LoVo (cell line): ENCODE results near the gene TNFRSF1B.

ENCODE experiments used
- DNase-seq: peaks from one replicate; pipeline ENCODE4 v3.0.0-alpha.2; 2016; ENCODE audit warnings: low spot score

Gene TNFRSF1B

DNA sequence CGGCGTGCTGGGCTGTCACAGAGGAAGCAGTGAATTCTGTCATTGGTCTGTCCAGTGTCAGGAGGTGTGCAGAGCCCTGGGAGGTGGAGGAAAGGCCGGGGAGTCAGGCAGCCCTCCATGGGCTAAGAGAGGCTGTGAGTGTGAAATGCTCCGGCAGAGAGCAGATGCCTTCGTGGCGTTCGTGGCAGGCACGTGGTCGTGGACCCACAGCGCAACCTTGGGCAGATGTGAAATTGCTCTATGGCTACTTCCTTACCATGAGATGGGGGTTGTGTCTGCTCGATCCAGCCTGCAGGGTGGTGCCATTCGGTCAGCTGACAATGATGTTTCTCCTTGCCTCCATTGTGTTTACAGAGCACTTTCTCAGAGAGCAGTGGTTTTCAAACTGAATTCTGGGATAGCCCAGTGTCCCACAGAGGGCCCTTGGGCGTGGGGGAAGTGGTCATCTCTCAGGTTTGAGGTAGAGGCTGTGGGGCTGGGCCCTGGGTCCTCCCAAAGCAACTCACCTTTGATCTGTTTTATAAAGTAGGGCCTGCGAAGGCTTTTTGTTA is 27.9 kb downstream of the TNFRSF1B start:
- no peak for DNase-seq

DNA sequence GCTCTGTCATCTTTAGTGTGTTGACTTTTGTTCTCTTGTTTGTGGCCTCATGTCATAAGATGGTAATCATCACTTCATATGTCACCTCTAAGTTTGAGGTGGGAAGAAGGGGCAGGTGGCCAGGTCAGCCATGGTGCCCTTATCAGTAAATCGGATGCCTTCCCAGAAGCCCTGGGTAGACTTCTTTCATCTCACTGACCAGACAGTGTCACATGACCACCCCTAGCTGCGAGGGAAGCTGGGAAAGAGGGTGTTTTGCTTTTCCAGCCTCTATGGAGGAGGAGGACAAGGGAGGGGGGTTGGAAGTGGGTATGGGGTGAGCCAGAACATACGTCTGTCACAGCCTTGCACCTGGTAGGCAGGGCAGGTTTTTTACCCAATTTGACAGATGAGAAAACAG is 28.6 kb downstream of the TNFRSF1B start:
- DNase-seq, result no peak

DNA sequence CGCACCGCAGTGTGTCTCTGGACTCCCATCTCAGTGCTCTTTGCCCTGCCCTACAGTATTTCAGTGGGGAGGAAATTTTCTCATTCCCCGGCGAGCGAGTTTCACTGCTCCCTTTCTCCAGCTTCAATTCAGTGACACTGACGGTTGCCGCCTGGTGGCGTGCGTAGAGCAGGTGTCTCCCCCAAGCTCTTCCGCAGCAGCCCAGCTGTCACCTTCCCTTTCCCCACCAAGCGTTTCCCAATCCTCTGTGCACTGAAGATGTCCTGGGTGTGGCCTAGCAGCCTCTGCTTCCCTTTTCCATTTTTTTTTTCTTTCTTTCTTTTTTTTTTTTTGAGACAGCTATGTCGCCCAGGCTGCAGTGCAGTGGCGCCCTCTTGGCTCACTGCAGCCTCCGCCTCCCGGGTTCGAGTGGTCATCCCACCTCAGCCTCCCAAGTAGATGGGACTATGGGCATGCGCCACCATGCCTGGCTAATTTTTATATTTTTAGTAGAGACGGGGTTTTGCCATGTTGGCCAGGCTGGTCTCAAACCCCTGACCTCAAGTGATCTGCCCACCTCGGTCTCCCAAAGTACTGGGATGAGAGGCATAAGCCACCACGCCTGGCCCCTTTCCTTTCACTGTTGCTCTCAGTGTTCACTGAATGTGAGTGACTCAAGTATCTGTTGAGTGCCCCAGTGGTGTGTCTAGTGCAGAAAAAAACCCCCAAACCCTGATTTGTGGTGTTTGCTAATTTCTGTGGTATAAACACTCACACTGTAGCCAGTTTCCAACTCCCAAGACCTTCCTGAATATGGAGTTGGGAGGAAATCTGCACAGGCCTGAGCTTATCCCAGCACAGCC is 30.1 kb downstream of the TNFRSF1B start:
- DNase-seq, result no peak

DNA sequence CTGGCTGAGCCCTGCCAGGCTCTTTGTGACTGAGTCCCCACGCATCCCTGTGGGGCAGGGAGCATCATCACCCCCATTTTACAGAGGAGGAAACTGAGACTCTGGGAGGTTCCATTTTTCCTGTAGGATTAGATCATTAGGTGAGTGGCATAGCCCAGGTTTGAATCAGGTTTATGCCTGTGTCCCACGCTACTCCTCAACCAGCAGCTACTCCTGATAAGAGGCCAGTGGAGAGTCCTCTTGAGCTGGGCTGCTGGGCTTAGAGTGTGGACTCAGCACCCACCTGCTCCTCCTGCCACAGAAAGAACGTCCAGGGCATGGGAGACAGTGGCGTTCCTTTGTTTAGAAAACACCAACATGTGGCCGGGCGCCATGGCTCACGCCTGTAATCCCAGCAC is 30.7 kb downstream of the TNFRSF1B start:
- DNase-seq, result no peak

DNA sequence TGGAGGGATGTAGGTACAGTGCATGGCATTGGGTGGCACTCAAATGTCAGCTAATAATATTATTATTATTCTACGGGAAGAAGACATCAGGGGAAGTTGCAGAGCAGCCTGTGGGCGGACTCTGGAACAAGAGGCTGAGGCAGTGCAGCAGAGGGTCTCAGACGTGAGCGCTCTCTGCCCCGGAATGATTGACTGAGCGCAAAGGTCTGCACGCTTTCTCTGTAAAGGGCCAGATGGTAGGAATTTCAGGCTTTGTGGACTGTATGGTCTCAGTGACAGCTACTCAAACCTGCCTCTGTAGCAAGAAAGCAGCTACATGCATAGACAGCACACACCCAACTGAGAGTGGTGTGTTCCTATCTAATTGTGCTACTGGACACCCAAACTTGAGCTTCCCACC is 33.4 kb downstream of the TNFRSF1B start:
- DNase-seq, result no peak

DNA sequence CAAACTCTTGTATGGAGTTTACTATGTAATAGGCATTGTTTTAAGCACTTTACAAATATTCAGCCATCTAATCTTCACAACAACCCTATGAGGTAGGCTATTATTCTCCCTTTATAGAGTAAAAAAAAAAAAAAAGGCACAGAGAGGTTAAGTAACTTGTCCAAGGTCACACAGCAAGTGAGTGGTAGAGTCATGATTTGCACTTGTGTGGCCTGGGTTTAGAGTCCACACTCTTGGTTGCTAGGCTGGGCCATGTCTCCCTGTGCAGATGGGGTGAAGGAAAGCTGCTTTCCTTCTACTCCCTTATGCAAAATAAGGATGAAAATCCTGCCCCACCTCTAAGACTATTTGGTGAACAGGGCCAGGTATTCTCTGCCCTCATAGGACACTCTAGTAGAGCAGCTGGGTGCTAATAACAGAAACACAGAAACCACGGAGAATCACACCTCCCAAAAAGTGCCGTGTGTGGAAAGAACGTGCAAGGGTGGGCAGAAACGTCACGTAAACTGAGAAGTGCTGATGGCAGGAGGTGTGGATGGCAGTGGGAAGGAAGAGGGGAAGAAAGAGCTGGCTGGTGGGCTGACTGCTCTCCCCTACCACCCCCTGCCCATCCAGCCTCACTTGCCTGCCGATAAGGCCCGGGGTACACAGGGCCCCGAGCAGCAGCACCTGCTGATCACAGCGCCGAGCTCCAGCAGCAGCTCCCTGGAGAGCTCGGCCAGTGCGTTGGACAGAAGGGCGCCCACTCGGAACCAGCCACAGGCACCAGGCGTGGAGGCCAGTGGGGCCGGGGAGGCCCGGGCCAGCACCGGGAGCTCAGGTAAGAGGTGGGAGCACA is 34.8 kb downstream of the TNFRSF1B start:
- no peak for DNase-seq

DNA sequence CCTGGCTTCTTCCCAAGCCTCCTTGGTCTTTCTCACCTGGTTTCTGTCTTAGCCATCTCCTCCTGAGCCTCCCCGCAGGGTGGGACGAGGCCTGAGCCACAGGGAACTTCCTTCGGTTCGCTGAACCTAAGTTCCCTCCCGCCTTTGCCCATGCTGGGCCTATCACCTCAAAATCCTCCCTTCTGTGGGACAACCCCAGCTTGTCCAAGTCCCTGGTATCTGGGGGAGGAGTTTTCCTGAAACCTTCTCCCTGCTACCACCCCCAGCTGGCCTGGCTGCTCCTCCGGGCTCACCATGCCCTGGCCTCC is 35.4 kb downstream of the TNFRSF1B start:
- DNase-seq, result no peak

DNA sequence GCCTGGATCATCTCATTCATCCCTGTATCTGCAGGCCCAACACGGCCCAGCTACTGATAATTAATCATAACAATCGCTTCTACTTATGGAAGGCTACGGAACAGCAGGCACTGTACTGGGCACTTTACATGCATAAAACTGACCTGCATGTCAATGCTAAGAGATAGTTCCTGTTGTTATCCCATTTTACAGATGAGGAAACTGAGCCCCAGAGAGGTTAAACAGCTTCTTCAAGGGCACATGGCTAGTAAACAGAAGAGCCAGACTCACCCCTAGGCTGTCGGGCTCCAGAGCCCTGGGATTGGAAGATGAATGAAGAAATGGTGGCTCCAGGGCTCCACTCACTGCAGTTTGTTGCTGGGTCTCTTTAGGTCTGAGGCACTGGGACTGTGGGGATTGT is 35.8 kb downstream of the TNFRSF1B start:
- no peak for DNase-seq

DNA sequence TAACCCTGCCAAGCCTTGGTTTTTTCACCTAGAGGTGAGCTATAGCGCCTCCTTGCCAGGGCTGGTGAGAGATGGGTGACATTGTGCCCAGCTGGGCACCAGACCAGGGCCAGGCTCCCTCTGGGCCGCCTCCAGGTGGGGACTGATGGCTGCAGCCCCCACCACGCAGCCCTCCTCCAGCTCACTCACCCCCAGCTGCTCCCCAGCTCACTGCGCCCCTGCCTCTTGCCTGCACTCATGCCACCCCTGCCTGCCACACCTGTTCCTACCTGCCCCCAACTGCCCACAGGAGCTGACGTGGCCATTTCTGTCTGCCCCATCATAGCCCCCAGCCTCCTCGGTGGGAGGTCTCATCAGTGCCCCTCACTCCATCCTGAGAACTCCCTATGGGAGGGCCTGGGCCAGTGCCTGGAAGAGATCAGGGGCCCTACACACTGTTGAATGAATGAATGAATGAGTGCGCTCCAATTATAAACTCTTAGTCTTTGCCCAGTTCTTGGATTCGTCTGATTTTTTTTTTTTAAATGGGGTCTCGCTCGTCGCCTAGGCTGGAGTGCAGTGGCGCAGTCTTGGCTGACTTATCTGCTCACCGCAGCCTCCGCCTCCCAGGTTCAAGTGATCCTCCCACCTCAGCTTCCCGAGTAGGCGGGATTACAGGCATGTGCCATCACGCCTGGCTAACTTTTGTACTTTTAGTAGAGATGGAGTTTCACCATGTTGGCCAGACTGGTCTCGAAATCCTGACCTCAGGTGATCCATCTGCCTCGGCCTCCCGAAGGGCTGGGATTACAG is 36.6 kb downstream of the TNFRSF1B start:
- no peak for DNase-seq

DNA sequence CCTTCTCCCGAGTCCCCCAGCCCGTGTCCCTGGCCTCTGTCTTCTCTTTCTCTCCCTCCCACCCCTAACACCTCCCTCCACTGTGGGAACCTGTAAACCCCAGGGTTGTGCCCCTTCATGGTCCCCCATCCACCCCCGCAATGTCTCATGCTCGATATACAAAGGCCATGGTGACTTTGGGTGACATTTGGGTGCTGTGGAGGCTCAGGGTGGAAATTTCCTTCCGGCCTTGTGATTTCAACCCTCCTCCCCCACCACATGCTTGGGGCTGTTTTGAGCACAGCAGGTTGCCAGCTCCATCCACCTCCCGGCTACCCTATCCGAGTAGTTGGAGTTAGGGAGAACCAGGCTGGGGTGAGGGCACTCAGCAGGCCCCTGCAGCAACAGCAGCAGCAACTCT is 37.3 kb downstream of the TNFRSF1B start:
- no peak for DNase-seq

DNA sequence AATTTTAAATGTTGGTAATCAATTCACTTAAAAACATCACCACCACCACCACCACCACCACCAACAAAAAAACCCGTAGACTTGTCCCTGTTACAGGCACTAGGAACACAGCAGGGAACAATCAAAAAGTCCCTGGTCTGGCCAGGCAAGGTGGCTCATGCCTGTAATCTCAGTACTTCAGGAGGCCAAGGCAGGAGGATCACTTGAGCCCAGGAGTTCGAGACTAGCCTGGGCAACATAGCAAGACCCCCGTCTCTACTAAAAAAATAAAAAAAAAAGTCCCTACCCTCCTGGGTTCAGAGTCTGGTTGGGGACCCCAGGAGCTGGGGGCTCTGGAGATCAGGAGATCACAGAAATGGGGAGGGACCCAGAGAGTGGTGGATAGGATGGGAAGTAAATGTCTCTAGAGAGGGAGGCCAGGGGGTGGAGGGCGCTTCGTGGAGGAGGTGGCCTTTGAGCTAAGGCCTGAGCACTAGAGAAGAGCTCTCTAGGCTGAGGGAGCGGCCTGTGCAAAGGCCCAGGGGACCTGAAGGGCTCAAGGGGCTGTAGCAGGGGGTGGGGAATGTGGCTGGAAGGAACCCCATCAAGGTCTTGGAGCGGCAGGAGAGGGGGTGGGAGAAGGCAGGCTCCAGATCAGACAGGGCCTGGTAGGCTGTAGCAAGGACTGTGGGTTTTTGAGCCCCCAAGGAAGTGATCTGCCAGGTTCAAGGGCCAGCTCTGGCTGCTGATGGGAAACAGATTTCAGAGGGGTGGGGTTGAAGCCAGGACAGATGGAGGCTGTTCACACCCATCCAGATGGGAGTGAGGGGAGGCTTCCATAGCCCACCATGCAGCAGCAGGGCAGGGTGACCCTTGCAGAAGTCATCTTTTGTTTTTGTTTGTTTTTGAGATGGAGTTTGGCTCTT is 38.2 kb downstream of the TNFRSF1B start:
- DNase-seq, result no peak

DNA sequence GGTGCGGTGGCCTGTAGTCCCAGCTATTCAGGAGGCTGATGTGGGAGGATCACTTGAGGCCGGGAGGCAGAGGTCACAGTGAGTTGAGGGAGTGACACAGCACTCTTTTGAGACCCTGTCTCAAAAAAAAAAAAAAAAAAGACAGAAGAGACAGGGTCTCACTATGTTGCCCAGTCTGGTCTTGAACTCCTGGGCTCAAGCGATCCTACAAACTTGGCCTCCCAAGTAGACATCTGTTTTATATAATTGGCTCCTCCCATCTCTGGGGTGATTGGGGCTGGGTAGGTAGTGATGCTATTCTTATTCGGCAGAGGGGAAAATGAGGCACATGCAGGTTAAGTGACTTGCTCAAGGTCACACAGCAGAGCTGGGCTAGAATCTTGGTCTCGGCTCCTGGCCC is 39.4 kb downstream of the TNFRSF1B start:
- no peak for DNase-seq

DNA sequence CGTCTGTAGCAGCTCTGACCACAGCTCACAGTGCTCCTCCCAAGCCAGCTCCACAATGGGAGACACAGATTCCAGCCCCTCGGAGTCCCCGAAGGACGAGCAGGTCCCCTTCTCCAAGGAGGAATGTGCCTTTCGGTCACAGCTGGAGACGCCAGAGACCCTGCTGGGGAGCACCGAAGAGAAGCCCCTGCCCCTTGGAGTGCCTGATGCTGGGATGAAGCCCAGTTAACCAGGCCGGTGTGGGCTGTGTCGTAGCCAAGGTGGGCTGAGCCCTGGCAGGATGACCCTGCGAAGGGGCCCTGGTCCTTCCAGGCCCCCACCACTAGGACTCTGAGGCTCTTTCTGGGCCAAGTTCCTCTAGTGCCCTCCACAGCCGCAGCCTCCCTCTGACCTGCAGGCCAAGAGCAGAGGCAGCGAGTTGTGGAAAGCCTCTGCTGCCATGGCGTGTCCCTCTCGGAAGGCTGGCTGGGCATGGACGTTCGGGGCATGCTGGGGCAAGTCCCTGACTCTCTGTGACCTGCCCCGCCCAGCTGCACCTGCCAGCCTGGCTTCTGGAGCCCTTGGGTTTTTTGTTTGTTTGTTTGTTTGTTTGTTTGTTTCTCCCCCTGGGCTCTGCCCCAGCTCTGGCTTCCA is 40.1 kb downstream of the TNFRSF1B start:
- no peak for DNase-seq

DNA sequence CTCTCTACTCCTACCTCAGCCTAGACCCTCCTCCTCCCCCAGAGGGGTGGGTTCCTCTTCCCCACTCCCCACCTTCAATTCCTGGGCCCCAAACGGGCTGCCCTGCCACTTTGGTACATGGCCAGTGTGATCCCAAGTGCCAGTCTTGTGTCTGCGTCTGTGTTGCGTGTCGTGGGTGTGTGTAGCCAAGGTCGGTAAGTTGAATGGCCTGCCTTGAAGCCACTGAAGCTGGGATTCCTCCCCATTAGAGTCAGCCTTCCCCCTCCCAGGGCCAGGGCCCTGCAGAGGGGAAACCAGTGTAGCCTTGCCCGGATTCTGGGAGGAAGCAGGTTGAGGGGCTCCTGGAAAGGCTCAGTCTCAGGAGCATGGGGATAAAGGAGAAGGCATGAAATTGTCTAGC is 41.5 kb downstream of the TNFRSF1B start:
- no peak for DNase-seq

DNA sequence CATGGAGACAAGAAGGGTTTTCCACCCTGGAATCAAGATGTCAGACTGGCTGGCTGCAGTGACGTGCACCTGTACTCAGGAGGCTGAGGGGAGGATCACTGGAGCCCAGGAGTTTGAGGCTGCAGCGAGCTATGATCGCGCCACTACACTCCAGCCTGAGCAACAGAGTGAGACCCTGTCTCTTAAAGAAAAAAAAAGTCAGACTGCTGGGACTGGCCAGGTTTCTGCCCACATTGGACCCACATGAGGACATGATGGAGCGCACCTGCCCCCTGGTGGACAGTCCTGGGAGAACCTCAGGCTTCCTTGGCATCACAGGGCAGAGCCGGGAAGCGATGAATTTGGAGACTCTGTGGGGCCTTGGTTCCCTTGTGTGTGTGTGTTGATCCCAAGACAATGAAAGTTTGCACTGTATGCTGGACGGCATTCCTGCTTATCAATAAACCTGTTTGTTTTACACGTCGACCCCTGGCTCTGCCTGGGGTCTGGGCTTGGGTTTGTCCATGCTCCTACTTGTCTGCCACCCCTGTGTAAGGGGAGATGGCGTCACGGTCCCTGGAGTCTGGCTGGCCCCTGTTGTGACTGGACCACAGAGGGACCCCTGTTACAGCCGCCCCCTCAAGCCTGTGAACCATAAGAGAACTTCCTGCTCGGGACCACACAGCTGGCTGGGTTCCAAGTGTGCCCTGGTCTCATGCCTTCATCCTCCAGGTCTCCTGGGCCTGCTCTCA is 42.1 kb downstream of the TNFRSF1B start:
- DNase-seq, result peak; percentile 74

DNA sequence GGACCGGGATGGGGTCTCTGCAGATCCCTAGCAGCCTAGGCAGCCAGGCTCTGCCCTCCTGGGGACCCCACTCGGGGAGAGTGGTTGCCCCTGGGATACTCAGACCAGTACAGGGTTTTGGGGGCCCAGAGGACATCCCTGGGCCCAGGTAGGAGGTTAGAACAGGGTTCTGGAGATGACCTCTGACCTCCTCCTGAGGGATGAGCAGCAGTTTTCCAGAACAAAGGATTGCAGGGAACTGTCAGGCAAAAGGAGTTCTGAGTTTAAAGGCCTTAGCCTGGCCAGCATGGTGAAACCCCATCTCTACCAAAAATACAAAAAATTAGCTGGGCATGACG is 42.7 kb downstream of the TNFRSF1B start:
- no peak for DNase-seq

DNA sequence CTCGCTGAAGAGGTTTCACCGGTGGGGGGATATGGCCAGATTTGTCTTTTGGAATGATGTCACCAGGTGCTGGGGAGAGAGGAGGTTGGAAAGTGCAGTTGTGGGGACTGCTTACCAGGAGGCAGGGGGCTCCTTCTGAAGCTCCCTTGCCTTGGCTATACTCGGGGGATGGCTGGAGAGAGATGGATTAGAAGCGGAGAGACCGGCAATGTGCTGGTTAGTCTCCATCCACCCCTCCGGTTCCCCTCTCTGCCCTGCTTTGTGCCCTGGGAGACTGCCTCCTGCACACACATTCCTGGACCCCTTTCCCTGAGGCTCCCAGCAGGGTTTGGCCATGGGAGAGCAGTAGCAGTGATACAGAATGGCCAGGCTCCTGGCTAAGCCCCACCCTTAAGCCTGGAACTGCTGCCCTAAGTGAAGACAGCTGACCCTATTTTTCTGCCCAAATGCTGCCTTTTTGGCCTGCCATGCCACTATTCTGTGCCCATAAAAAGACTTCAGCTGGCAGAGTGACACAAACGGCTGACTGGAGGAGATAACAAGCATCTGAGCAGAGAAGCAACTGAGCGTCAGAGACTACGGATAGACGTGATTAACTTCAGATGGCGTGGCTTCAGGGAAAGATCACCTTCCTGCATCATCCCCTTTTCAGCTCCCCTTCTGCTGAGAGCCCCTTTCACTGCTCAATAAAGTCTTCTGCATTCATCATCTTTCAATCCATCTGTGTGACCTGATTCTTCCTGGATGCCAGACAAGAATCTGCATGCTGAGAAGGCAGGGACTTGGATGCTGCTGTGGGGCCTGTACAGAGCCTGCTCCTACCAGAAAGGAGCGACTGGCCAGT is 48.5 kb downstream of the TNFRSF1B start:
- no peak for DNase-seq

DNA sequence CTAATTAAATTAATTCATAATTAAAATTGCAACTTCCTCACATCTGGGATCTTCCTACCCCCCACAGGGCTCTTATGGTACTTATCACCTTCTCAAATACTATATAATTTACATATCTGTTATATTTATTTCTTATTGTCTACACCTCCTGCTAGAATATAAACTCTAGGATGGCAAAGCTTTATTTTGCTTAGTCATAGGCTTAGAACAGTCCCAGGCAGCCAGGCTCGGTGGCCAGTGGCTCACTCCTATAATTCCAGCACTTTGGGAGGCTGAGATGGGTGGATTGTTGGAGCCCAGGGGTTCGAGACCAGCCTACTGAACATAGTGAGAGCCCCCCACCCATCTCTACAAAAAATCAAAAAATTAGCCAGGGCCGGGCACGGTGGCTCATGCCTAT is 53.0 kb downstream of the TNFRSF1B start:
- no peak for DNase-seq

DNA sequence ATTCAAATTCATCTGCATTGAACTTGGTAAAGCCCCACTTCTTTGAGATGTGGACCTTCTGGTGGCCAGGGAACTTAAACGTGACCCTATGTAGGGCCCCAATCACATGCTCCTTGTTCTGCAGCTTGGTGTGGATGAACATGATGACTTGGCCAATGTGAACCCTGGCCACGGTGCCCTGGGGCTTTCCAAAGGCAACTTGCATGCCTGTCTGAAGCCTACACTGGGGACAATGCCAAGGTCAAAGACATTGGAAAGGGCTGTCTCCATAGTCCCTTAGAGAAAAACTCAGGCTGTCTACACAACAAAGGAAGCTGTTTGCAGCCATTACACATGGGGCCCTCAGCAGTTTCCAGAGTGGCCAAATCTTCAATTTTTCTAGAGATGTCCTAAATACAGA is 54.1 kb downstream of the TNFRSF1B start:
- DNase-seq, result no peak
